K562 (cell line): ENCODE data around the gene DARS2. TPM values are rescaled to one million over a fixed set of nuclear protein-coding genes. Genes with fewer than 3 reads are reported as not detected.
A peak's percentile ranks its signal among the peaks of the same experiment; 100 is the strongest.

Experiments used
- ATAC-seq: fragments of 200-7000 bp; cut with Tn5 transposase; 3 replicates; pipeline ENCODE4 v1.9.1; 2020; ENCODE audit warnings: moderate library complexity
- BruUV-seq: library from RNA; stranded (reverse); fragments of 400-500 nt; replicated peaks from 2 replicates; lab custom pipeline; 2021; lab: Mats Ljungman, UMichigan
- CTCF ChIA-PET: fragments of 300-600 bp; formaldehyde crosslinking; extraction: SDS; loops from one replicate; lab custom pipeline; 2021; ENCODE audit warnings: low intra/inter-chr PET ratio; lab: Yijun Ruan, JAX
- POLR2A ChIA-PET: fragments of 300-600, 350-650 bp; sonication (Branson Sonifier 250); formaldehyde crosslinking; extraction: SDS; loops from one replicate; lab custom pipeline; 2021; ENCODE audit warnings: antibody characterized with exemption, inconsistent platforms; lab: Yijun Ruan, JAX
- DNase-seq, 4 experiments: peaks; one replicate each; pipeline versions ENCODE4 v3.0.0 to v3.0.0-alpha.2; 2011 to 2018; ENCODE audit warnings: low spot score in 3 of 4, mixed read lengths in 3 of 4; ENCODE audit errors: extremely low read depth in 1 of 4
- FAIRE-seq: peaks from 2 replicates; lab custom pipeline; 2011; peaks lifted over from hg19 to GRCh38; lab: Jason Lieb, UNC
- H2AFZ ChIP-seq: 2 replicates; pipeline ENCODE4 v1.6.0; 2011; ENCODE audit warnings: low read depth, low read length, control low read depth, inconsistent platforms
- H3K27ac ChIP-seq: fragments of 200-600 bp; 3 replicates; pipeline ENCODE4 v1.8.0; 2011; ENCODE audit warnings: low read depth, mild to moderate bottlenecking, control low read depth, inconsistent platforms, low read length, moderate library complexity, mixed read lengths; ENCODE audit errors: extremely low read depth
- H3K27me3 ChIP-seq, 2 experiments: fragments of 300-600 bp in 1 of 2; 2 replicates in 1 of 2; 3 replicates in 1 of 2; pipeline versions ENCODE4 v1.6.0 to v1.8.0; 2011; ENCODE audit warnings: inconsistent platforms in 2 of 2, low read length in 2 of 2, mild to moderate bottlenecking in 1 of 2, mixed read lengths in 1 of 2, moderate library complexity in 1 of 2; ENCODE audit not compliant: control insufficient read depth in 2 of 2, insufficient read depth in 2 of 2
- H3K36me3 ChIP-seq: fragments of 300-600 bp; 3 replicates; pipeline ENCODE4 v1.8.0; 2011; ENCODE audit warnings: mild to moderate bottlenecking, low read length, inconsistent platforms; ENCODE audit not compliant: control insufficient read depth, insufficient read depth
- H3K4me1 ChIP-seq, 2 experiments: fragments of 200-600 bp in 1 of 2; replicated peaks in 1 of 2; 2 replicates in 1 of 2; 3 replicates in 1 of 2; pipeline versions ENCODE4 v1.5.1 to v1.8.0; 2011; ENCODE audit warnings: inconsistent platforms in 2 of 2, low read length in 2 of 2, mild to moderate bottlenecking in 1 of 2, mixed read lengths in 1 of 2, moderate library complexity in 1 of 2; ENCODE audit not compliant: control insufficient read depth in 2 of 2, insufficient read depth in 2 of 2
- H3K4me2 ChIP-seq: 2 replicates; pipeline ENCODE4 v1.6.1; 2011; ENCODE audit warnings: low read length, control low read depth, inconsistent platforms, mixed read lengths; ENCODE audit not compliant: insufficient read depth
- H3K4me3 ChIP-seq: fragments of 200-600 bp; sonication (generic), shearing (Covaris generic); 2 replicates; pipeline ENCODE4 v1.5.1; 2016; ENCODE audit warnings: control low read depth, inconsistent platforms
- H3K79me2 ChIP-seq: fragments of 200-600 bp; 3 replicates; pipeline ENCODE4 v1.8.0; 2011; ENCODE audit warnings: low read length, inconsistent platforms; ENCODE audit not compliant: control insufficient read depth, insufficient read depth
- H3K9ac ChIP-seq, 2 experiments: 2 replicates each; pipeline versions ENCODE4 v1.6.0 to v1.6.1; 2011; ENCODE audit warnings: low read depth in 2 of 2, low read length in 2 of 2, control low read depth in 1 of 2, inconsistent platforms in 1 of 2, mild to moderate bottlenecking in 1 of 2, mixed read lengths in 1 of 2; ENCODE audit not compliant: insufficient read depth in 1 of 2
- H3K9me1 ChIP-seq: one replicate; pipeline ENCODE4 v1.6.0; 2011; ENCODE audit warnings: inconsistent platforms, mild to moderate bottlenecking, low read length, moderate library complexity; ENCODE audit not compliant: control insufficient read depth, insufficient read depth
- H3K9me3 ChIP-seq: replicated peaks from 2 replicates; pipeline ENCODE4 v1.5.1; 2011; ENCODE audit warnings: low read depth, low read length, inconsistent platforms; ENCODE audit not compliant: control insufficient read depth, insufficient read depth
- H4K20me1 ChIP-seq: replicated peaks from 2 replicates; pipeline ENCODE4 v1.6.1; 2011; ENCODE audit warnings: low read length, inconsistent platforms, mixed read lengths; ENCODE audit not compliant: control insufficient read depth, insufficient read depth
- NCOA1 ChIP-seq: fragments of 450-650 bp; IDR thresholded peaks from 2 replicates; pipeline ENCODE4 v1.6.1; 2016; ENCODE audit warnings: low read depth
- SIX5 ChIP-seq, 2 experiments: IDR thresholded peaks; 2 replicates each; pipeline ENCODE4 v1.6.1; 2011; ENCODE audit warnings: low read length in 2 of 2, borderline replicate concordance in 1 of 2, low read depth in 1 of 2, mild to moderate bottlenecking in 1 of 2, moderate library complexity in 1 of 2; ENCODE audit not compliant: insufficient read depth in 1 of 2
- XRCC4 ChIP-seq: IDR thresholded peaks from one replicate; pipeline ENCODE4 v1.6.1; 2011; ENCODE audit not compliant: insufficient read depth, insufficient read length; ENCODE audit errors: extremely low read depth
- ZNF121 ChIP-seq: sonication (generic); formaldehyde crosslinking; conservative IDR thresholded peaks from 2 replicates; pipeline ENCODE4 v1.8.0; 2022; ENCODE audit warnings: missing genetic modification reagents
- ZNF507 ChIP-seq: conservative IDR thresholded peaks from 2 replicates; pipeline ENCODE4 v1.6.1; 2017; ENCODE audit warnings: missing genetic modification characterization, missing compliant biosample characterization
- WGBS: fragments of 100-300 bp; shearing (Covaris generic); methylation state at CpG from one replicate; pipeline ENCODE4 v1.1.6; 2016; ENCODE audit warnings: low coverage, mixed read lengths; ENCODE audit not compliant: insufficient coverage; ENCODE audit errors: missing lambda C conversion rate; 5-methylcytosine and 5-hydroxymethylcytosine counted together
- in situ Hi-C: fragments of 300-500 bp; cut with MboI; formaldehyde crosslinking; loops from 4 replicates; pipeline ENCODE4 v1.15.0; 2018; ENCODE audit warnings: inconsistent platforms, mixed read lengths
- intact Hi-C: fragments of 100-400 bp; cut with micrococcal nuclease; formaldehyde crosslinking; loops from 2 replicates; pipeline ENCODE4 v1.14.2; 2022
- polyA plus RNA-seq, 8 experiments: library from polyadenylated mRNA; depleted of rRNA in 4 of 8; stranded (reverse) in 5 of 8; unstranded in 3 of 8; fragments of >200 nt; fragmentation: Nextera tagmentation in 2 of 8; fragmentation: Illumina TruSeq in 1 of 8; extraction: Ambion mirVana in 2 of 8; extraction: Trizol in 1 of 8; gene quantifications; 2 replicates each; pipeline versions ENCODE4 v1.2.1 to v1.2.3, GENCODE V29; 2011 to 2014; ENCODE audit warnings: inconsistent platforms in 1 of 8, missing spikeins in 1 of 8
- total RNA-seq, 7 experiments: library from RNA; depleted of rRNA in 6 of 7; stranded (reverse); fragments of >200 nt in 6 of 7; fragmentation: Illumina TruSeq in 2 of 7; extraction: Trizol in 2 of 7; gene quantifications; 2 replicates each; pipeline versions ENCODE4 v1.2.1 to v1.2.3, GENCODE V29; 2011 to 2021; ENCODE audit warnings: low replicate concordance in 1 of 7
- TF ChIP-seq, protein P1 (sequence below): fragments of 250-450 bp; sonication (Bioruptor Pico); IDR thresholded peaks from 2 replicates; pipeline ENCODE4 v1.5.0; 2021; ENCODE audit warnings: mild to moderate bottlenecking, moderate library complexity
- TF ChIP-seq, protein P2 (sequence below): fragments of 450-650 bp; IDR thresholded peaks from 2 replicates; pipeline ENCODE4 v1.6.1; 2016; ENCODE audit warnings: borderline replicate concordance
- TF ChIP-seq, protein P3 (sequence below): fragments of 250-450 bp; sonication (Bioruptor Pico); IDR thresholded peaks from 2 replicates; pipeline ENCODE4 v1.5.0; 2021

The DARS2 gene
- total and polyA plus RNA-seq, 9 of the 15 experiments (the other 6 are each of a cell fraction or from before 2014, with no cell fraction given): 36.4 to 96.7 (median 68.6) TPM

GRCh38 chr1:173832748-173833147, 8.3 kb downstream of the DARS2 start (continued):
- TF ChIP-seq, protein P1, sequence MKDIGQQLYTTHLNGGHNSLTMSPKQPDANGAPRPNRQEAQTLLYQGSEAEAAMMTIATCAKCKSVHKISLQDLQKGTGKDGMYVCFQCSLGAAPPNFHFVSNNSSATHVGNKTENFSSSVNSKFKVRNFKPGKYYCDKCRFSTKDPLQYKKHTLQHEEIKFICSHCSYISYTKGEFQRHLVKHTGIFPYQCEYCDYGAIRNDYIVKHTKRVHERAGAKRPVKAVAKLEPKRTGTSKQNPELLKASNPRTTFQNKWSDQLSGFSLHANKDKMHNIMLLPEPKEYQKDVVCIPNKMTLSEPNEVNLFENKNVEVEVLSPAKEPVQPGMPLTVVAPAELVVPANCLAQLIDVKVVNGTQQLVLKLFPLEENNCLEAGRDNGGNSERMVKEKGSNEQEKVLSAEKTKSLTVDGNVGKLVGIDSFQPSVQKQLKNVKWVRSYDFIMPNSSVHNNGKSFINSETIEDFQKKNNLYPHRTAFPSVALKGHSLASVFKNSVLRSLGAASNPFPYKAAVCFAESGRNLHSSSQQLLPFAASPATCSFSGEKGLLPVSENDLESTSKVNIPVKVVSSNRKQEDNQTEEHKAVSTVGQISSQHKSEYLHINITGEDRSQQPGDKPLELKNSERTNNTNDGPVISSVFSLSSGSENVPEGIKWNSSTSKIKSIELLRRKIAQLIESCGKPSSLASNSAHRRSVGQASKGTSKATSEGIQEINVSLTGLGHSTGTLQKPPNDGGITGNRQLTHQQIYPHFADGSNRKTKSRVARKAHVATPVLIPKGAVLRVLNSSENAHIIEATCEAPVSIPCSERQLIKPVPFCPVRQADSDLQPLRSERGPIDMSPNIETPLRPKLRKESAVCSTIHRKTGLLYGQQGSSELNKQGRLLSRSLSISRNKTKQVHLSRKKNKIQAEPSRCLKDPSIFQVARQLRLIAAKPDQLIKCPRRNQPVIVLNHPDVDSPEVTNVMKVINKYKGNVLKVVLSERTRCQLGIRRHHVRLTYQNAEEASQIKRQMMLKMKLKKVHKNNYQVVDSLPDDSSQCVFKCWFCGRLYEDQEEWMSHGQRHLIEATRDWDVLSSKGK (CRISPR knock-in tag): no peak
- peak; percentile 91 for TF ChIP-seq ZNF121 (CRISPR knock-in tag)
- TF ChIP-seq, protein P2, sequence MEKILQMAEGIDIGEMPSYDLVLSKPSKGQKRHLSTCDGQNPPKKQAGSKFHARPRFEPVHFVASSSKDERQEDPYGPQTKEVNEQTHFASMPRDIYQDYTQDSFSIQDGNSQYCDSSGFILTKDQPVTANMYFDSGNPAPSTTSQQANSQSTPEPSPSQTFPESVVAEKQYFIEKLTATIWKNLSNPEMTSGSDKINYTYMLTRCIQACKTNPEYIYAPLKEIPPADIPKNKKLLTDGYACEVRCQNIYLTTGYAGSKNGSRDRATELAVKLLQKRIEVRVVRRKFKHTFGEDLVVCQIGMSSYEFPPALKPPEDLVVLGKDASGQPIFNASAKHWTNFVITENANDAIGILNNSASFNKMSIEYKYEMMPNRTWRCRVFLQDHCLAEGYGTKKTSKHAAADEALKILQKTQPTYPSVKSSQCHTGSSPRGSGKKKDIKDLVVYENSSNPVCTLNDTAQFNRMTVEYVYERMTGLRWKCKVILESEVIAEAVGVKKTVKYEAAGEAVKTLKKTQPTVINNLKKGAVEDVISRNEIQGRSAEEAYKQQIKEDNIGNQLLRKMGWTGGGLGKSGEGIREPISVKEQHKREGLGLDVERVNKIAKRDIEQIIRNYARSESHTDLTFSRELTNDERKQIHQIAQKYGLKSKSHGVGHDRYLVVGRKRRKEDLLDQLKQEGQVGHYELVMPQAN: no peak

GRCh38 chr1:173852105-173852504, 27.6 kb downstream of the DARS2 start:
- TF ChIP-seq XRCC4 (no peak), NCOA1 (no peak), SIX5 (IDR thresholded peaks at IDR 0.05; ENCODE audit: borderline replicate concordance in 1 of 2, insufficient read depth in 1 of 2, low read depth in 1 of 2, low read length in 2 of 2) (no peak), ZNF507 (tag) (no peak)
- TF ChIP-seq, protein P3, sequence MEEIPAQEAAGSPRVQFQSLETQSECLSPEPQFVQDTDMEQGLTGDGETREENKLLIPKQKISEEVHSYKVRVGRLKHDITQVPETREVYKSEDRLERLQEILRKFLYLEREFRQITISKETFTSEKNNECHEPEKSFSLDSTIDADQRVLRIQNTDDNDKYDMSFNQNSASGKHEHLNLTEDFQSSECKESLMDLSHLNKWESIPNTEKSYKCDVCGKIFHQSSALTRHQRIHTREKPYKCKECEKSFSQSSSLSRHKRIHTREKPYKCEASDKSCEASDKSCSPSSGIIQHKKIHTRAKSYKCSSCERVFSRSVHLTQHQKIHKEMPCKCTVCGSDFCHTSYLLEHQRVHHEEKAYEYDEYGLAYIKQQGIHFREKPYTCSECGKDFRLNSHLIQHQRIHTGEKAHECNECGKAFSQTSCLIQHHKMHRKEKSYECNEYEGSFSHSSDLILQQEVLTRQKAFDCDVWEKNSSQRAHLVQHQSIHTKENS (CRISPR knock-in tag): no peak
- no peak overlapping the region for H3K9ac ChIP-seq
- H2AFZ ChIP-seq: no peak overlapping the region
- DNase-seq: no peak
- BruUV-seq: no TSS peak
- no peak for ATAC-seq
- no peak for FAIRE-seq
- no peaks in the 10 kb centered on the region for H3K4me1 ChIP-seq
- H4K20me1 ChIP-seq: no peaks in the 10 kb centered on the region
- no peak overlapping the region for H3K4me2 ChIP-seq
- no peaks in the 10 kb centered on the region for H3K27me3 ChIP-seq
- no peaks in the 10 kb centered on the region for H3K9me3 ChIP-seq
- POLR2A ChIA-PET: interaction anchor here (1.1 to 10.4 kb wide), 2 partner anchors 12 to 15 kb away, joined by 3 to 183 read pairs; partner anchors contain the start of genes GAS5 and ZBTB37
- no peaks in the 10 kb centered on the region for H3K9me1 ChIP-seq
- intact Hi-C loops (no loop called here), in situ Hi-C loops (no loop called here)
- H3K36me3 ChIP-seq: peaks cover 70% of the 10 kb centered on the region
- no peak overlapping the region for H3K4me3 ChIP-seq
- CTCF ChIA-PET: interaction anchor here (0.7 kb wide), 1 partner anchor 291 kb away, joined by 3 read pairs; no protein-coding TSS in a partner anchor
- no peaks in the 10 kb centered on the region for H3K79me2 ChIP-seq
- 93% methylated on average over 4 of the region's 4 CpGs for WGBS
- H3K27ac ChIP-seq: no peak overlapping the region
